22Rv1 (cell line): Measurements from ENCODE around the gene NFIL3.
"Not testable (repeated sequence)": the region's sequence is repeated elsewhere in the genome, so short reads cannot be mapped to it uniquely, and the experiment has no call there.

Experiments
- H3K27ac ChIP-seq: fragments of 450-650 bp; 2 replicates; pipeline ENCODE4 v1.5.1; 2017
- CTCF ChIP-seq: fragments of 450-650 bp; IDR thresholded peaks from 2 replicates; pipeline ENCODE4 v1.5.1; 2017; ENCODE audit warnings: mild to moderate bottlenecking
- ZFX ChIP-seq: fragments of 450-650 bp; IDR thresholded peaks from 2 replicates; pipeline ENCODE4 v1.6.1; 2017; ENCODE audit warnings: antibody characterized with exemption, borderline replicate concordance

NFIL3 gene

GRCh38 chr9:91392435-91392834 lies 31.2 kb downstream of the NFIL3 start:
- TF ChIP-seq ZFX (no peak), CTCF (no peak)
- H3K27ac ChIP-seq = no peak overlapping the region

DNA sequence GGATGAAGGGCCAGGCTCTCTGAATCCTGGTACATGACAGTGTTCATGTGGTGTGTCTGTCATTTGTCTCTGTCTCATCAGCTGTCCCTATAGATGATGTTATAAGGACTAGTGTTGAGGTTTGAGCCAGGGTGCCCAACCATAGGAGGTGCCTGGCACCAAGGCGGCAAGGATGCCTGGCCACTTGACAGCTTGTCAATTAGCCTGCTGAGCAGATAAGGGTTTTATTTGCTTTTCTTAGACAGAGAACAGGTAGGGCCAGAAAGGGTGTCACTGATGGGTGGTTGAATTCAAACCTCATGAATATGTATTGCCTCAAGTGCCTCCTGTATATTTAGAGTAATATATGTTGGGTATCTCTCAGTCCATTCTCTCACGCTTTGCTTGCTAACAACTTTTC lies 31.8 kb downstream of the NFIL3 start:
- no peak overlapping the region for H3K27ac ChIP-seq
- TF ChIP-seq ZFX (no peak), CTCF (no peak)

DNA sequence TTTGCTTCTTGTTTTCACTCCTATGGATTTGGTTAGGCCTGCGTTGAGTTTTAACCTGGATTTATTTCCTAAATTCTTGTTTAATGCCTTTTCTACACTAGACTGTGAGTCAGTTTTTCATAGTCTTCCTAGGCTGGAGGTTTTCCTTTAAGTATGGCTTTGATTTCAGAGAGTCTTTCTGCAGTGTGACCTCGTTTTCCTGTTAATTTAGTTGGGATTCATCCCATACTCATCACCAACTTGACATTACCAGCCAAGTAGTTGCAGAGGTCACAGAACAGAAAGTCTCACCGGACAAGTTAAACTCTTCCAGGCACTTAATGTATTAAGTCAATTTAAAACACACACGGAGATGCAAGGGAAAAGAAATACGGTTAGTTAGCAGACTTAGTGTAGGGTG lies 32.2 kb downstream of the NFIL3 start:
- TF ChIP-seq ZFX = no peak
- TF ChIP-seq CTCF = no peak
- no peak overlapping the region for H3K27ac ChIP-seq

DNA sequence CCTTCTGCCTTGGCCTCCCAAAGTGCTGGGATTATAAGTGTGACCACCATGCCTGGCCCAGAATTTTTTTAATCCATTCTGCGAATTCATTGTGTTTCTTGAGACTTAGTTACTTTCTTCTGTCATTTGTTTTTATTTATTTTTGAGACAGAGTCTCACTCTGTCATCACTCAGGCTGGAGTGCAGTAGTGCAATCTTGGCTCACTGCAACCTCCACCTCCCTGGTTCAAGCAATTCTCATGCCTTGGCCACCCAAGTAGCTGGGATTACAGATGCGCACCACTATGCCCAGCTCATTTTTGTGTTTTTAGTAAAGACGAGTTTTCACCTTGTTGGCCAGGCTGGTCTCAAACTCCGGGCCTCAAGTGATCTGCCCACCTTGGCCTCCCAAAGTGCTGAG lies 33.9 kb downstream of the NFIL3 start:
- H3K27ac ChIP-seq = not testable (repeated sequence)

GRCh38 chr9:91386765-91387164 lies 36.9 kb downstream of the NFIL3 start:
- no peak overlapping the region for H3K27ac ChIP-seq
- TF ChIP-seq CTCF (no peak), ZFX (no peak)

DNA sequence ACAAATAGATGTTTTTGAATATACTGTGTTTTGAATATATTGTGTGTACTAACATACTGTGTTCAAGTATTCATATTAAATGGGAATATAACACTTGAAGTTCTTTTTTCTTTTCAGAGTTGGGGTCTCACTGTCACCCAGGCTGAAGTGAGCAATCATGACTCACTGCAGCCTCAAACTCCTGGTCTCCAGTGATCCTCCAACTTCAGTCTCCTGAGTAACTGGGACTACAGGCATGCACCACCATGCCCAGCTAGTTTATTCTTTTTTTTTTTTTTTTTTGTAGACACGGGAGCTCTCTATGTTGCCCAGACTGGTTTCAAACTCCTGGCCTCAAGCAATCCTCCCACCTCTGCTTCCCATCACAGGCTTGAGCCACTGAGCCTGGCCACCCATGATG lies 38.7 kb downstream of the NFIL3 start:
- no peak overlapping the region for H3K27ac ChIP-seq
- TF ChIP-seq CTCF (no peak), ZFX (no peak)

DNA sequence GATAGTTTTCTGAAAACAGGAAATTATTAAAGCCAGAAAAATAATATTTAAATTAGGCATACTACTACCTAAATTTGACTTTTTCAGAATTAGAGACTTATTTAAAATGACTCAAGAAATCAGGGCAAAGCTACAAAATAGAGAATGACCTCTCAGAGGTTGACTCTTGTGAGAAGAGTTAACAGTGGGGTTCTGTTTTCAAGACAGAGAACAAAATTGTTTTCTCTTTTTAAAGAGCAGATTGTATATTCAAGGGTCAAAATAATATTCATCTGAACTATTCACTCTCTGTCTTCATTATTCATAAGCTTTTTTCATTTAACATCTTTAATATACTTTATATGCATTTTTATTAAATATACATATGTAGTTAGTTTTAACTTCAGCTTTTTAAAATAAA lies 40.1 kb downstream of the NFIL3 start:
- TF ChIP-seq ZFX = no peak
- H3K27ac ChIP-seq = no peak overlapping the region

GRCh38 chr9:91382298-91382697 lies 41.3 kb downstream of the NFIL3 start:
- no peak for TF ChIP-seq CTCF
- TF ChIP-seq ZFX = no peak
- no peak overlapping the region for H3K27ac ChIP-seq

DNA sequence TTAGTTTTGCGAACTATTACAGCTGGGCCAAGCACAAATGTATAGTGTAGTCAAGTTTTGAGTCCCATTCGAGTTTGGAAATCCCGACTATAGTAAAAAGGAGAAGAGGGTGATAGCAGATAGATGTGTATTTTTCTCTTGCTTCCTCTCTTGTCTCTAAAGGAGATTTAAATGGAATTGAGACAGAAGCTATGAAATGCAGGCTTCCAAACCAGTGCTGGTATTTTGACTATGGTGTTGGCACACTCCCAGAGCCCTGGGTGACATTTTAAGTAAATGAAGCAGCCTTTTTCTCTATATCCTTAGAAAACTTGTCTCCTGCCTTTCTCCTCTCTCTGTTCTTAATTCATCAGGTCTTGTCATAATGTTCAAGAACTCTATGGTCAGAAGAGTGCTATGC lies 44.2 kb downstream of the NFIL3 start:
- no peak for TF ChIP-seq ZFX
- TF ChIP-seq CTCF = no peak
- no peak overlapping the region for H3K27ac ChIP-seq
